Stimulated activated CD8-positive, alpha-beta memory T cell treated with anti-CD3 and anti-CD28 coated beads, Interleukin-4, amount 100 ng/mL, for 1 hour (primary cell): ENCODE data around the gene BEND5.

Source experiments
- DNase-seq, 2 donors: peaks; one replicate each; pipeline ENCODE4 v3.0.0-alpha.2; 2020; ENCODE audit warnings: low read depth in 2 of 2, low spot score in 1 of 2

BEND5 gene, protein sequence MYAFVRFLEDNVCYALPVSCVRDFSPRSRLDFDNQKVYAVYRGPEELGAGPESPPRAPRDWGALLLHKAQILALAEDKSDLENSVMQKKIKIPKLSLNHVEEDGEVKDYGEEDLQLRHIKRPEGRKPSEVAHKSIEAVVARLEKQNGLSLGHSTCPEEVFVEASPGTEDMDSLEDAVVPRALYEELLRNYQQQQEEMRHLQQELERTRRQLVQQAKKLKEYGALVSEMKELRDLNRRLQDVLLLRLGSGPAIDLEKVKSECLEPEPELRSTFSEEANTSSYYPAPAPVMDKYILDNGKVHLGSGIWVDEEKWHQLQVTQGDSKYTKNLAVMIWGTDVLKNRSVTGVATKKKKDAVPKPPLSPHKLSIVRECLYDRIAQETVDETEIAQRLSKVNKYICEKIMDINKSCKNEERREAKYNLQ

GRCh38 chr1:48776393-48777218 is at the start of gene BEND5:
TSS of gene BEND5 (minus strand) at chr1:48776891. CDS start at chr1:48776831, 60 bp downstream.
- peak; percentile 13 to 24 for DNase-seq

DNA sequence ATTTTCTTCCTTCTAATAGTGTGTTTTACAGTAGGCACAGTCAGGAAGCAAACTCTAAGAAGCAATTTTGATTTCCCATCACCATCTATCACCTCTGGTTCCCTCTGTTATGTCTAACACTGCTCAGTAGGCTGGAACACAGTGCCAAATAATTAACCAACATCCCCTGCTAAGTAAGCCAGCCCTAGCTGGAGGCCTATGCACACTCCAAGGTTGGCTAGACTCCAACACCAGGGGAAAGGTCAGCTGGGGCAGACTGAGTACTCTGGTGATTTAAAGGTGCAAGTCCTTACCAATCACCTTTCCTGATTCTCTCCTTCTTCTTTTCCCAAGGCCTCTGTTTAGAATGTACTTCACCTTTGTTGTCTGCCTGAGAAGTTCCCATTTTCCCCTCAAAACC is 46.5 kb upstream of the BEND5 start:
- no peak for DNase-seq

- DNase-seq: no peak
These were observed 43.8 kb upstream of the BEND5 start for GRCh38 chr1:48820491-48820890.

- no peak for DNase-seq
These were observed 40.9 kb upstream of the BEND5 start for GRCh38 chr1:48817505-48818114.

GRCh38 chr1:48810740-48811139 is 34.0 kb upstream of the BEND5 start:
- DNase-seq: no peak

GRCh38 chr1:48808496-48808895 is 31.8 kb upstream of the BEND5 start:
- DNase-seq: no peak

- DNase-seq: no peak
These were observed 31.0 kb upstream of the BEND5 start for GRCh38 chr1:48807554-48808260.

DNA sequence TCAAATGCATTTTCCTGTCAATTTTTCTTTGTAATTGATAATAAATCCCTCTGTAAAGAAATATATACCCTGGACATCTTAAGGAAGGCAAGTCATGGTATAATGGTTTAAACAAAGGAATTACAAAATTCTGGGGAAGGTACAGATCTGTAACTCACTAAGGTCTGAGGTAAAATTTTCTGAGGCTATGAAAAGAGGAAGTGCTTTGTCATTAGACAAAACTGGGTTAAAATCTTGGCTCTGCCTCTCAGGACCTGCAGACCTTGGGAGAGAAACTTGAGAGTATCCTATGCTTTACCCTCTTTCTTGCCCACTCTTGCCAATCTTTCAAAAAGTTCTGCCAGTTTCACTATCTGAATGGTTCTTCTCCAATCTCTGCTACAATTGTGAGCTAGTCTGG is 26.8 kb upstream of the BEND5 start:
- no peak for DNase-seq

- DNase-seq: no peak
These were observed 18.1 kb upstream of the BEND5 start for GRCh38 chr1:48794816-48795215.

DNA sequence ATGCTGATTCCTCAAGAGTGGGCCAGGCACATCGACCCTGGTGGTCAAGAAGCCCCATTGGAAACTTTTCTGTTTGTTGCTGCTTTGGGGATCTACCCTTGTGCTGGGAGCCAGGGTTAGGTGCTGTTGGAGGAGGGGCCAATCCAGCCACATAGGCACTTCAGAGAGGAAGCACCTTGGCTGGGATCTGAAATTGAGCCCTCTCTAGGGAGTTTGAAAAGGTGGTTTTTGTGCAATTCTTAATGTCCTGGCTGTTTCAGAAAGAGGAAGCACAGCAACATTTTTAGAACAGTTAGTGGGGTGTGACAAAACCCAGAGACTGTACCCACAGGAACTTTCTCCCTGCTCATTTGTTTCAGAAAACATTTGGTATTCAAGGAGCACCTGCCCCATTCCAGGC is 17.2 kb upstream of the BEND5 start:
- no peak for DNase-seq

DNA sequence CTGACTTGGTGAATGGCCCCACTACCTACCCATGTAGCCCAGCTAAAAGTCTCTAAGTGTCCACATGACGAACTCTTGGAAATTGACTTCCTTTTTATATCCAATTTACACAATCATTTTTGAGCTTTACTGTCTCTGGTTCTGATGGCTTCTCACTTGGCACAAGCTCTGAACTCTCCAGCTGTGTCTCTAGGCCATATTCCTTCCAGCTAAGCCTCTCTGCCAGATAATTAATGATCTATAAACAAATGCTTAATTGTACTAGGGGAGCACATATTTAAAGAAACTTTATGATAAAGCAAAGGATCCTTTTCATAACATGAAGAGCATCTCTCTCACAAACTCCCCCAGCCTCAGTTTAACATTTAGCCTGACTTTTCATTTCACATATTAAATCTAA is 16.3 kb upstream of the BEND5 start:
- DNase-seq: no peak

DNA sequence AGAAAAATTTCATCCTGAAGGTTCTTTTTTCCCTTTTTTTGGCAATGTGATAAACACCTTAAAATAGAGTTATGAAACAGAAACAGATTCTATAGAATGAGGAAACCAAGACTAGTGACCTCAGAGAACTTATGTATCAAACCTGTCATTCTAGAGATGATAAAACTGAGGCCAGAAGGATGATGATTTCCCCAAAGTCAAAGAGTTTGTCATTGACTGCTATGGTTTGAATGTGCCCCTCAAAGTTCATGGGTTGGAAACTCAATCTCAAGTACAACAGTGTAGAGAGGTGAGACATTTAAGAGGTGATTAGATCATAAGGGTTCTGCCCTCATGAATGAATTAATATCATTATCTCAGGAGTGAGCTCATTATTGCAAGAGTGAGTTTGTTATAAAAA is 13.7 kb upstream of the BEND5 start:
- no peak for DNase-seq

DNA sequence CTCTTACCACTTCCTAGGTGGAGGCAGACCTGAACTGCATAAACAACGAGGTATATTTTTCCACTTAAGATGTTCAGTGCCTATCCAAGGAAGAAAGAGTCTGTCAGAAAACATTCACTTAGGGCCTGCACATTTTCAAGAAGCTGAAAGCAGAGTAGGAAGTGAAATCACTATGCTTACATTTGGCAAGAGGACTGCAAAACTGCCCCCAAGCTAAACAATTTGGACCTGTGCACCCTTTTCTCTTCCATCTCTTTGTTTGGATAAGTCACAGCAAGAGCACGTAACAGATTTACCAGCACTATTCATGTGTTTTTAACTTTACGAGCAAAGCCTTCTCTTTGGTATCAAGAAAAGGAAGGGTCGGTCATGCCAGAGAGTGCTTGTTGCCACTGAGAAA is 13.2 kb upstream of the BEND5 start:
- DNase-seq: no peak

DNA sequence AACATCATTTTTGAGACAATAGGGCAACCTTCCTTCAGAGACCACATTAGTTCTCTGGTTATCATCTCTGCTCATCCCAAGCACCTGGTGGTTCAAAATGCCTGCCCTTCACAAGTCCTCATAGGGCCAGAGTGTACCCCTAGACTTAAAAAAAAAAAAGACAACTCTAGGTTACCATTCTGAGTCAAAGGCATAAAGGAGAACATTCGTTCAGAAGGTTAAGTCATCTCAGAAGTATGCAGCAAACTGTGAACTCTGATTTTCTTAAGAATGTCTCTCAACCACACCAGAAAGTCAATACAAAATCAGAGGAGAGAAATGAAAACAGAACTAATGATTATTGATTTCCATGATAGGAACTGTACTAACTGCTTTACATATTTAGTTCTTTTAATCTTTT is 9.2 kb upstream of the BEND5 start:
- DNase-seq: no peak

- no peak for DNase-seq
These were observed 7.6 kb upstream of the BEND5 start for GRCh38 chr1:48784301-48784700.

DNA sequence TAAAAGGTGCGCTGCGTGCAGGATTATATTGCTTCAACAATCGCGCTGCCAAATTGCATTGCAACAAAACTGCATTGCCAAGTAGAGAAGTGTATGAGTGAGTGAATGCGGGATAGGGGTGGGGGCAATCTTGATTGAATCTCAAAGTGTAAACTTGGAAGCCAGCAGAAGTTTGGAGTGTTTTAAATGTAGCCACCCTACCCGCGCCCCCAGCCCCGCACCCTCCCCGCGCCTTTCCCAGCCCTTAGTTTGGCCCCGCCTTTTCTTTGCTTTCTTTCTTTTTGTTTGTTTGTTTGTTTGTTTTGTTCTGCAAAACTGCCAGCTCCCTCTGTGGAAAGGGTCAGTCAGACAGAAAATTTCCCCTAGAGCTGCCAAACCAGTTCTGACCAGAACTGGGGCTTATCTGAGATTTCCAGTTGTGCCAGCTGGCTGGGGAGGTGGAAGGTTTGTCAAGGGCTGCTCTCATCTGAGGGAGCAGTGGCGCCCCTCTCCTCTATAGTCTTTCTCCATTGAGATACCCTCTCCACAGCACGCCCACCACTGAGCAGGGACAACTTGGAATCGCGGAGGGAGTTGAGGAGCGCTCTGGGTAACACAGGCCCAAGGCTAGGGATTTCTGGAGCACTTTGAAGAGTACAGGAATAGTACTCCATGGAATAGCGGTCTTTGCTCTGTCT is 666 bp upstream of the BEND5 start:
- DNase-seq: no peak

- no peak for DNase-seq
These were observed 779 bp downstream of the BEND5 start for GRCh38 chr1:48775831-48776392.

- no peak for DNase-seq
These were observed 3.6 kb downstream of the BEND5 start for GRCh38 chr1:48773133-48773532.

GRCh38 chr1:48772211-48772610 is 4.5 kb downstream of the BEND5 start:
- no peak for DNase-seq

- DNase-seq: no peak
These were observed 5.1 kb downstream of the BEND5 start for GRCh38 chr1:48771561-48771960.
